SK-MEL-5 (cell line): ENCODE measurements around the gene F5. TPM values are rescaled to one million over a fixed set of nuclear protein-coding genes. Genes with fewer than 3 reads are reported as not detected.

Source experiments
- DNase-seq: peaks from one replicate; pipeline ENCODE4 v3.0.0-alpha.2; 2016; ENCODE audit warnings: low read depth, low spot score
- in situ Hi-C: cut with HindIII; loops from 2 replicates; pipeline ENCODE4 v1.10.0; 2016; ENCODE audit warnings: low sequenced_read_pairs, high pct_unique_total_duplicates, low pct_unique_long_range_greater_than_20kb
- small RNA-seq, 2 experiments: library from RNA; depleted of rRNA; stranded (forward); fragments of <200 nt; gene quantifications; one replicate each; pipeline ENCODE3, GENCODE V24; 2014
- total RNA-seq: library from RNA; depleted of rRNA; stranded (reverse); fragments of >200 nt; shearing (Covaris generic); gene quantifications from 2 replicates; pipeline ENCODE4 v1.2.3, GENCODE V29; 2014; rRNA removed

Gene F5
- total RNA-seq, 1 experiment from 2014 or later, result not detected

GRCh38 chr1:169474302-169474995 is 111.8 kb downstream of the F5 start:
- in situ Hi-C loops, result no loop called here
- no peak for DNase-seq

- no peak for DNase-seq
- in situ Hi-C loops, result no loop called here
Measured at GRCh38 chr1:169473347-169473746, 112.9 kb downstream of the F5 start.

- DNase-seq, result no peak
- in situ Hi-C loops, result no loop called here
Measured at GRCh38 chr1:169472738-169473137, 113.5 kb downstream of the F5 start.

- in situ Hi-C loops, result no loop called here
- no peak for DNase-seq
Measured at GRCh38 chr1:169468982-169469381, 117.3 kb downstream of the F5 start.

GRCh38 chr1:169466259-169467230 is 119.7 kb downstream of the F5 start:
- DNase-seq, result peak; percentile 44

GRCh38 chr1:169465281-169465680 is 121.0 kb downstream of the F5 start:
- in situ Hi-C loops, result no loop called here

More at GRCh38 chr1:169466259-169467230, 119.7 kb downstream of the F5 start:
- in situ Hi-C loops, result no loop called here

More at GRCh38 chr1:169465281-169465680, 121.0 kb downstream of the F5 start:
- no peak for DNase-seq

Small RNA genes lying within 50 kb of the gene (small RNA-seq; reads per million reads assigned to genes)
- 0 to 0.05 reads per million in 2 experiments for gene AL021068.2

Other genes with a start within 250 kb of the F5 start
- gene NME7, start 218.7 kb downstream of the F5 start, total RNA-seq, result 6.0 and 12.0 TPM in 2 replicates
- gene BLZF1, start 218.3 kb downstream of the F5 start, total RNA-seq, result 24.2 and 29.2 TPM in 2 replicates
- 0.13 TPM in 1 of 2 replicates, not detected in the other for gene CCDC181, start 159.0 kb downstream of the F5 start, total RNA-seq
- 151 and 163 TPM in 2 replicates for gene SLC19A2, start 100.5 kb downstream of the F5 start, total RNA-seq
- not detected in 2 replicates for gene SELP, start 43.6 kb upstream of the F5 start, total RNA-seq
- gene SELL, start 125.1 kb upstream of the F5 start, total RNA-seq, result not detected in 2 replicates
- not detected in 2 replicates for gene SELE, start 147.6 kb upstream of the F5 start, total RNA-seq
- gene METTL18, start 208.4 kb upstream of the F5 start, total RNA-seq, result 13.6 and 17.0 TPM in 2 replicates